Panc1 (cell line): ENCODE results near the gene NCDN. TPM values are rescaled to one million over a fixed set of nuclear protein-coding genes. Genes with fewer than 3 reads are reported as not detected.
A peak's percentile ranks its signal among the peaks of the same experiment; 100 is the strongest.

Source experiments
- ATAC-seq: fragments of 200-7000 bp; cut with Tn5 transposase; 2 replicates; pipeline ENCODE4 v1.9.1; 2020; ENCODE audit warnings: mild to moderate bottlenecking, moderate library complexity
- BruUV-seq: library from RNA; stranded (reverse); fragments of 400-500 nt; replicated peaks from 2 replicates; lab custom pipeline; 2021; lab: Mats Ljungman, UMichigan
- CTCF ChIA-PET: fragments of 300-600 bp; sonication (Branson Sonifier 250); formaldehyde crosslinking; loops from one replicate; lab custom pipeline; 2022; ENCODE audit warnings: antibody characterized with exemption; lab: Charles Lee
- POLR2A ChIA-PET: fragments of 300-600 bp; sonication (Branson Sonifier 250); formaldehyde crosslinking; loops from one replicate; lab custom pipeline; 2022; ENCODE audit warnings: antibody characterized with exemption; lab: Charles Lee
- DNase-seq: peaks from one replicate; pipeline ENCODE4 v3.0.0-alpha.2; 2010; ENCODE audit warnings: low read depth, low spot score
- H3K27ac ChIP-seq: 2 replicates; pipeline ENCODE4 v1.5.1; 2011; ENCODE audit warnings: mild to moderate bottlenecking, low read length, inconsistent platforms
- H3K27me3 ChIP-seq: fragments of 200-500 bp; sonication (Bioruptor generic); 2 replicates; pipeline ENCODE4 v1.6.0; 2014; ENCODE audit warnings: low read length, inconsistent platforms; ENCODE audit not compliant: control insufficient read depth, insufficient read depth
- H3K36me3 ChIP-seq: fragments of 200-500 bp; sonication (Bioruptor generic); 2 replicates; pipeline ENCODE4 v1.5.1; 2014; ENCODE audit warnings: inconsistent platforms, mild to moderate bottlenecking, low read length, moderate library complexity; ENCODE audit not compliant: control insufficient read depth, insufficient read depth
- H3K4me1 ChIP-seq: 2 replicates; pipeline ENCODE4 v1.5.1; 2011; ENCODE audit warnings: inconsistent platforms, mild to moderate bottlenecking, low read length, moderate library complexity; ENCODE audit not compliant: control insufficient read depth, insufficient read depth
- H3K4me3 ChIP-seq, 2 experiments: 2 replicates each; pipeline ENCODE4 v1.5.1; 2011 to 2012; ENCODE audit warnings: low read depth in 2 of 2, low read length in 2 of 2, mild to moderate bottlenecking in 2 of 2, inconsistent platforms in 1 of 2, moderate library complexity in 1 of 2
- H3K9me3 ChIP-seq: fragments of 200-500 bp; sonication (Bioruptor generic); 2 replicates; pipeline ENCODE4 v1.5.1; 2014; ENCODE audit warnings: low read depth, mild to moderate bottlenecking, inconsistent platforms, low read length, moderate library complexity; ENCODE audit not compliant: control insufficient read depth, insufficient read depth
- POLR2AphosphoS5 ChIP-seq: IDR thresholded peaks from 2 replicates; pipeline ENCODE4 v1.6.1; 2012; ENCODE audit warnings: mild to moderate bottlenecking, low read depth, low read length, moderate library complexity
- SIN3A ChIP-seq: IDR thresholded peaks from 2 replicates; pipeline ENCODE4 v1.6.1; 2012; ENCODE audit warnings: low read depth, mild to moderate bottlenecking, low read length, moderate library complexity, borderline replicate concordance; ENCODE audit not compliant: insufficient read depth
- TCF7L2 ChIP-seq: IDR thresholded peaks from 2 replicates; pipeline ENCODE4 v1.6.1; 2011; ENCODE audit warnings: mild to moderate bottlenecking, low read depth, low read length, inconsistent platforms
- in situ Hi-C: cut with HindIII; loops from 2 replicates; pipeline ENCODE4 v1.10.0; 2016; ENCODE audit warnings: low sequenced_read_pairs, low pct_unique_long_range_greater_than_20kb
- intact Hi-C: fragments of 100-400 bp; cut with micrococcal nuclease; formaldehyde crosslinking; loops from one replicate; pipeline ENCODE4 v1.10.0; 2022; ENCODE audit not compliant: unreplicated experiment
- total RNA-seq: library from RNA; stranded (reverse); gene quantifications from one replicate; pipeline ENCODE4 v1.2.1, GENCODE V29; 2021; ENCODE audit not compliant: unreplicated experiment
- TF ChIP-seq, protein P1 (sequence below): fragments of 450-650 bp; IDR thresholded peaks from 2 replicates; pipeline ENCODE4 v1.5.1; 2017; ENCODE audit warnings: mild to moderate bottlenecking
- TF ChIP-seq, protein P2 (sequence below), 2 experiments: IDR thresholded peaks; 2 replicates each; pipeline ENCODE4 v1.6.1; 2011 to 2012; ENCODE audit warnings: low read depth in 2 of 2, control low read depth in 1 of 2, low read length in 1 of 2, mild to moderate bottlenecking in 1 of 2, moderate library complexity in 1 of 2; ENCODE audit not compliant: insufficient read depth in 1 of 2

Gene NCDN
- total RNA-seq, 1 experiment from 2014 or later, result 64.1 TPM

DNA sequence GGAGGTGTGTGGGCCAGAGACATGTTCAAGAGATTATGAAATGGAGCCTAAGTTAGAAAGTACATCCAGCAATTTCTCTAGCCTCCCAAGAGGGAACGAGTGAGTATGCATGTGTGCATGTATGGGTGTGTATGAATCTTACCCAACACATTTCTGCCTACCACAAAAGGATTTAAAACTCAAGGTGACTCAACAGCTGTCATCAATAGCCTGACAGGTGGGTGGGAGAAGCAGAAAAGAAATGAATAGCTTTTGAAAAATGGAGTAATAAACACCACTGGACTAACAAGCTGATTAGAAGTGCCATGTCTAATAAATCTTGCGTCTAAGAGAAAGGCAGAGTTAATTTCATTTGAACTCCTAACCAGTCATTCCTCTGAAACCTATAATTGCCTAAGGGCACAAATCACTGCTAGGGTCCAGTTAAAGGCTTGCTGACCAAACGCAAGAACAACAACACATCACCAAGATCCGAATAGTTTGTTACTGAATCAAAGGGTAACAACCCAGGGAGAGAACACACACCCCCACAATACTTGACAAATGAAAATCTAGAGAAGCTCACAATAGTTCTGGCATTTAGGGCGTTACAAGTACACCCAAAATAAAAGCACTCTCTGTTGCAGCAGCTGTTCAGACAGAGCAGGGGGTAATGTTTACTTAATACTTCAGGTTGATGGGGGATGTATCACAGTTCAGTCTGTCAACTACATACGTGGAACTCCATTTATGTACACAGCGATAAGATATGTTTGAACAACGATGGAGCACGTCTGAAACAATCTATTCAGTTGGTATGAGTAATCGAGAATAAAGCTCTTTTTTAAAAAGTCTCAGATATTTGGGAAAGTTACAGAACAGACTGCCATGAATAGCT lies 1.8 kb upstream of the NCDN start:
- no peaks in the 10 kb centered on the region for H3K9me3 ChIP-seq
- POLR2A ChIA-PET, result no interaction called here
- BruUV-seq, result no TSS peak
- DNase-seq (no peak), ATAC-seq (no peak)
- peak overlapping the region; percentile 87 to 97 for H3K4me3 ChIP-seq
- H3K36me3 ChIP-seq, result peaks cover 8% of the 10 kb centered on the region; the same call in 1 of the 2 replicates
- intact Hi-C loops, result no loop called here
- CTCF ChIA-PET, result no interaction called here
- H3K4me1 ChIP-seq, result peaks cover 32% of the 10 kb centered on the region
- in situ Hi-C loops, result no loop called here
- no peak for TF ChIP-seq SIN3A
- TF ChIP-seq POLR2AphosphoS5, result no peak
- TF ChIP-seq TCF7L2, result no peak
- TF ChIP-seq, protein P1, sequence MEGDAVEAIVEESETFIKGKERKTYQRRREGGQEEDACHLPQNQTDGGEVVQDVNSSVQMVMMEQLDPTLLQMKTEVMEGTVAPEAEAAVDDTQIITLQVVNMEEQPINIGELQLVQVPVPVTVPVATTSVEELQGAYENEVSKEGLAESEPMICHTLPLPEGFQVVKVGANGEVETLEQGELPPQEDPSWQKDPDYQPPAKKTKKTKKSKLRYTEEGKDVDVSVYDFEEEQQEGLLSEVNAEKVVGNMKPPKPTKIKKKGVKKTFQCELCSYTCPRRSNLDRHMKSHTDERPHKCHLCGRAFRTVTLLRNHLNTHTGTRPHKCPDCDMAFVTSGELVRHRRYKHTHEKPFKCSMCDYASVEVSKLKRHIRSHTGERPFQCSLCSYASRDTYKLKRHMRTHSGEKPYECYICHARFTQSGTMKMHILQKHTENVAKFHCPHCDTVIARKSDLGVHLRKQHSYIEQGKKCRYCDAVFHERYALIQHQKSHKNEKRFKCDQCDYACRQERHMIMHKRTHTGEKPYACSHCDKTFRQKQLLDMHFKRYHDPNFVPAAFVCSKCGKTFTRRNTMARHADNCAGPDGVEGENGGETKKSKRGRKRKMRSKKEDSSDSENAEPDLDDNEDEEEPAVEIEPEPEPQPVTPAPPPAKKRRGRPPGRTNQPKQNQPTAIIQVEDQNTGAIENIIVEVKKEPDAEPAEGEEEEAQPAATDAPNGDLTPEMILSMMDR, result no peak
- TF ChIP-seq, protein P2, sequence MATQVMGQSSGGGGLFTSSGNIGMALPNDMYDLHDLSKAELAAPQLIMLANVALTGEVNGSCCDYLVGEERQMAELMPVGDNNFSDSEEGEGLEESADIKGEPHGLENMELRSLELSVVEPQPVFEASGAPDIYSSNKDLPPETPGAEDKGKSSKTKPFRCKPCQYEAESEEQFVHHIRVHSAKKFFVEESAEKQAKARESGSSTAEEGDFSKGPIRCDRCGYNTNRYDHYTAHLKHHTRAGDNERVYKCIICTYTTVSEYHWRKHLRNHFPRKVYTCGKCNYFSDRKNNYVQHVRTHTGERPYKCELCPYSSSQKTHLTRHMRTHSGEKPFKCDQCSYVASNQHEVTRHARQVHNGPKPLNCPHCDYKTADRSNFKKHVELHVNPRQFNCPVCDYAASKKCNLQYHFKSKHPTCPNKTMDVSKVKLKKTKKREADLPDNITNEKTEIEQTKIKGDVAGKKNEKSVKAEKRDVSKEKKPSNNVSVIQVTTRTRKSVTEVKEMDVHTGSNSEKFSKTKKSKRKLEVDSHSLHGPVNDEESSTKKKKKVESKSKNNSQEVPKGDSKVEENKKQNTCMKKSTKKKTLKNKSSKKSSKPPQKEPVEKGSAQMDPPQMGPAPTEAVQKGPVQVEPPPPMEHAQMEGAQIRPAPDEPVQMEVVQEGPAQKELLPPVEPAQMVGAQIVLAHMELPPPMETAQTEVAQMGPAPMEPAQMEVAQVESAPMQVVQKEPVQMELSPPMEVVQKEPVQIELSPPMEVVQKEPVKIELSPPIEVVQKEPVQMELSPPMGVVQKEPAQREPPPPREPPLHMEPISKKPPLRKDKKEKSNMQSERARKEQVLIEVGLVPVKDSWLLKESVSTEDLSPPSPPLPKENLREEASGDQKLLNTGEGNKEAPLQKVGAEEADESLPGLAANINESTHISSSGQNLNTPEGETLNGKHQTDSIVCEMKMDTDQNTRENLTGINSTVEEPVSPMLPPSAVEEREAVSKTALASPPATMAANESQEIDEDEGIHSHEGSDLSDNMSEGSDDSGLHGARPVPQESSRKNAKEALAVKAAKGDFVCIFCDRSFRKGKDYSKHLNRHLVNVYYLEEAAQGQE (IDR thresholded peaks at IDR 0.05; ENCODE audit: insufficient read depth in 1 of 2, low read depth in 2 of 2, low read length in 1 of 2), result no peak
- H3K27ac ChIP-seq, result peak overlapping the region; percentile 94
- H3K27me3 ChIP-seq, result no peaks in the 10 kb centered on the region

DNA sequence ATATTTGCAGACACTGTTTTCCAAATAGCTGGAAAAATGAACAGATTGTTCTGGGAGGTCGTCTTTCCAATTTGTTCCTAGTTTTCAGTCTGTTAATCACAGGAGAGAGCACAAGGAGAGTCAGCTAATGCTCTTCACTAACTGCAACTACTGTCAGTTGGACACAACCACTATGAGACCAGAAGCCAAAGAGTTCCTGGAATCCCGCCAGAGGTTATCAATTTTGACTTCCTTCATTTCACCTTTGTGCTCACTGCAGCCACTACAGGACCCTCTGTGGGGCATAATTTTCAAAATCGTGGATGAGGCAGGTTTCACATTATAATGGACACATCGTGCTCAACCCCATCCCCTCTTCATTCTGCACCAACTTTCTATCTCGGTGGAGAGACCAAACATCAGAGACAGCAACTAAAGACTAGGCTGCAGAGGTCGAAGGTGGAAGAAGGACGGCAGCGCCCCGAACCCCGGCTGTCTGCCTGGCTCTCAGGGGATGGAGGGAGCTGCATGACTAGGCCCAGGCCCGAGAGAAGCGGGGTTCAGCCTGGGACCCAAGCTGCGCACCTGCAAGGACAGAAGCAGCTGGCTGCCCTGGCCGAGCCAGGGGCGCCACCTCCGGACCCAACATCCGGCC lies 998 bp upstream of the NCDN start:
- H3K36me3 ChIP-seq, result peaks cover 8% of the 10 kb centered on the region; the same call in 1 of the 2 replicates
- TSS peak; percentile 62 for BruUV-seq
- intact Hi-C loops, result no loop called here
- ATAC-seq (no peak), DNase-seq (no peak)
- in situ Hi-C loops, result no loop called here
- H3K27ac ChIP-seq, result peak overlapping the region; percentile 94
- no peaks in the 10 kb centered on the region for H3K9me3 ChIP-seq
- peak overlapping the region; percentile 87 to 97 for H3K4me3 ChIP-seq
- peaks cover 32% of the 10 kb centered on the region for H3K4me1 ChIP-seq
- no peaks in the 10 kb centered on the region for H3K27me3 ChIP-seq
- ChIA-PET CTCF (interaction anchor here (1.4 kb wide), 1 partner anchor 106 kb away, joined by 6 read pairs; no protein-coding TSS in a partner anchor), POLR2A (interaction anchor here (0.6 kb wide), 1 partner anchor 41 kb away, joined by 8 read pairs; no protein-coding TSS in a partner anchor)
- TF ChIP-seq SIN3A (no peak), TCF7L2 (no peak), POLR2AphosphoS5 (no peak)
- TF ChIP-seq, protein P1, result no peak
- TF ChIP-seq, protein P2 (IDR thresholded peaks at IDR 0.05; ENCODE audit: insufficient read depth in 1 of 2, low read depth in 2 of 2, low read length in 1 of 2), result no peak
